GM12874 (cell line): ENCODE results near the gene KCTD15.

Experiments
- TF ChIP-seq, protein P1 (sequence below): IDR thresholded peaks from 2 replicates; pipeline ENCODE4 v1.5.1; 2011; ENCODE audit warnings: low read depth, mild to moderate bottlenecking, control low read depth, low read length, moderate library complexity; ENCODE audit not compliant: insufficient read depth

The KCTD15 gene

DNA sequence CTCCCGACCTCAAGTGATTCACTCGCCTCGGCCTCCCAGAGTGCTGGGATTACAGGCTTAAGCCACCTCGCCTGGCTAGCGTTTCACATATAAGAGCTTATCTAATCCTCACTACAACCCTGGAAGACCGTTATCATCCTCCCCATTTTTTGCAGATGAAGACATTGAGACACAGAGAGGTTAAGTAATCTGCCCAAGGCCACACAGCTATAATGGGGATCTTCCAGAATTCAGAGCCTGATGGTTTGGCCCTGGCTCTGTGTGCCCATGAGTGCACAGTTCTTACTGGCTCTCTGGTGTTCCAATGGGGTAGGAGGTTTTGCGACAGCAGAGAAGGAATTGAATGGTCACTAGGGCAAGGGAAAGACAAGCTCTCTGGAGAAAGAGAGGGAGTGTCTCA lies 16.8 kb upstream of the KCTD15 start:
- TF ChIP-seq, protein P1, sequence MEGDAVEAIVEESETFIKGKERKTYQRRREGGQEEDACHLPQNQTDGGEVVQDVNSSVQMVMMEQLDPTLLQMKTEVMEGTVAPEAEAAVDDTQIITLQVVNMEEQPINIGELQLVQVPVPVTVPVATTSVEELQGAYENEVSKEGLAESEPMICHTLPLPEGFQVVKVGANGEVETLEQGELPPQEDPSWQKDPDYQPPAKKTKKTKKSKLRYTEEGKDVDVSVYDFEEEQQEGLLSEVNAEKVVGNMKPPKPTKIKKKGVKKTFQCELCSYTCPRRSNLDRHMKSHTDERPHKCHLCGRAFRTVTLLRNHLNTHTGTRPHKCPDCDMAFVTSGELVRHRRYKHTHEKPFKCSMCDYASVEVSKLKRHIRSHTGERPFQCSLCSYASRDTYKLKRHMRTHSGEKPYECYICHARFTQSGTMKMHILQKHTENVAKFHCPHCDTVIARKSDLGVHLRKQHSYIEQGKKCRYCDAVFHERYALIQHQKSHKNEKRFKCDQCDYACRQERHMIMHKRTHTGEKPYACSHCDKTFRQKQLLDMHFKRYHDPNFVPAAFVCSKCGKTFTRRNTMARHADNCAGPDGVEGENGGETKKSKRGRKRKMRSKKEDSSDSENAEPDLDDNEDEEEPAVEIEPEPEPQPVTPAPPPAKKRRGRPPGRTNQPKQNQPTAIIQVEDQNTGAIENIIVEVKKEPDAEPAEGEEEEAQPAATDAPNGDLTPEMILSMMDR: no peak

DNA sequence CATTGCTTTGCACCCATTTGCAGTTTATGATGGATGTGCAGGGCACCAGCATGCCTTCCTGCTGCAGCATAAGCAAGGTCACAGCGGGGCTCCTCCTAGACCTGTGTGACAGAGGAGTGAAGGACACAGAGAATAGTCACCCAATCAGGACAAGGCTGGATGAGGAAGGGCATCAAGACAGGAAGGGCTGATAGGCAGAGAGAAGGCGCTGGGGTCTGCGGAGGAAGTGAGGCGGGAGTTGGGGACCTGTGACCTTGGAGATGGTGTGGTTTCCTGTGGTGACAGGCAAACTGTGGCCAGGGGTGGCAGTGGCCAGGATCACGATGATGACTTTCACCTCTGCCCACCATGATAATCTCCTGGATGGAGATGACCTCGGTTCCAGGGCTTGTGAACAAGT lies 16.4 kb upstream of the KCTD15 start:
- TF ChIP-seq, protein P1: no peak

DNA sequence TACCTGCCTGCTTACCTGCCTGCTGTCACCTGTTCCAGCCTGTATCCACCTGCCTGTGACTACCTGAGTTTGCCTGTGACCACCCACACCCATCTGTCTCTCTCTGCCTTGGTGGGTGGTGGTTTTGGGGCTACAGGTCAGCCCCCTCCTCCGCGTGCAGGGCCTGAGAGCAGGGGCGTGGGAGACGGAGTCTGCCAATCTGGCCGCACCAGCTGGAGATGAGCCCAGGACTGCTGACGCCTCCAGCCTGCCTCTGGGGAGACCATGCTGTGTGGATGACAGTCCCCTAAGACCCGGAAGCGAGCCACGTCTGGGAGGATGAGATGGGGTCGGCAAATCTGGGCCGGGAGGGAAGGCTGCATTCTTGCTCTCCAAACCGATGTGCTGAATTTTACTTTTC lies 15.9 kb upstream of the KCTD15 start:
- TF ChIP-seq, protein P1: no peak

DNA sequence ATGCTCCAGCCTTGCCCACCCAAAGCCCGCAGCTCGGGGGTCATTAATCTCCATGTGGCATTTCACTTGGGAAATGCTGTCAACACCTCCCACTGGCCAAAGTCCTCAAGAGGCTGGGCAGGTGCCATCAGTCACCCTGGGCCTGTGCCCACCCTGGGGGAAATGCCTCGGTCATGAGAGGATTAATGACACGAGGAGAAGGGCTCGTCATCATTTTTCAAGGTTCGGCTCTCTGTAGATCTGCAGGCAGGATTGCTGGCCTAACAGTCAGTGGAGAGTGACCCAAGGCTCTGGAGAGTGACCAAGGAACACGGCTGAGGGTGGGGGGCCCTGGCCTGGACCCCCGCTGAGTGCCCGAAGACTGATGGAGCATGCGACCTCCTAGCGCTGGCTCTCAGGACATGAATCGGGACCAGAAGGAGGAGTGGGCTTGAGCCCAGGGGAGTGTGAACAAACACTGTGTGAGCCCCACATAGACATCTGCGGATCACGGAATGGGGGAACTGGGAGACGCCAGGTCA lies 15.2 kb upstream of the KCTD15 start:
- TF ChIP-seq, protein P1: no peak

DNA sequence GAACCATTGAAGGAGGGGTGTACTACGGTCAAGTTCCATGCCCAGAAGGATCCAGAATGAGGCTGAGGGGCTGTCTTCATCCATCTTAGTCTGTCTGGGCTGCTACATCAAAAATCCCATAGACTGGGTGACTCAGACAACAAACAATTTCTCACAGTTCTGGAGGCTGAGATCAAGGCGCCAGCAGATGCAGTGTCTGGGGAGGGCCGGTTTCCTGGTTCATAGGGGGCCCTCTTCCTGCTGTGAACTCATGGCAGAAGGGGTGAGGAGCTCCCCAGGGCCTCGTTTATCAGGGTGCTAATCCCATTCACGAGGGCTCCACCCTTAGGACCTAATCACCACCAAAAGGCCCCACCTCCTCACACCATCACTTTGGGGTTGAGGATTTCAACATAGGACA lies 14.7 kb upstream of the KCTD15 start:
- TF ChIP-seq, protein P1: no peak

DNA sequence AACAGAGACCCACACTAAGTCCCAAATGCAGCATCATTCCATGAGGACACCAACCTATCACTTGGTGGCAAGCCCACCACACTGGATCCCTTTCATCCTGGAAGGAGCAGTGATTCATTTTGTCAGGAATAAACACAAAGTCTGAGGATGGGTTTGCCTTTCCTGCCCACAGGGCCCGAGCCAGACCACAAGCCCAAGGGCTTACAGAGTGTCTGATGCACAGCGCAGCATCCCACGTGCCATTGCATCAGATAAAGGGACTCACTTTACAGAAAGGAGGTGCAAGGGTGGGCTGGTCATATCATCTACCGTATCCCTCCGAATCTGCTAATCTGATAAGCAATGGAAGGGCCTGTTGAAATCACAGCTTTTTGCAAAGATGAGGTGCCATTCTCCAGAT lies 12.2 kb upstream of the KCTD15 start:
- TF ChIP-seq, protein P1: no peak

DNA sequence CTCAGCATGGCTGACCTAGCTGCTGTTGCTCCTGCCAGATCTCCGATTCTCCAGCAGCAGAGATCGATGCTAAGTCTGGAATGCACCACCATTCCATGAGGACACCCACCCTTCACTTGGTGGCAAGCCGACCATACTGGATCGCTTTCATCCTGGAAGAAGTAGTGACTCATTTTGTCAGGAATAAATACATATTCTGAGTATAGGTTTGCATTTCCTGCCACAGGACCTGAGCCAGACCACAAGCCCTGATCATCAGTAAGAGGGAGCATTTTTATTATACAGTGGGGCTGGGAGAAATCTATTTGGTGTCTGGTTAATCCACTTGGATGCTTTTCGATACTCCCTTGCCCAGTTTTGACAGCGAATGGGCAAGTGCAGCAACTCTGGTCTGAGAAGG lies 10.9 kb upstream of the KCTD15 start:
- TF ChIP-seq, protein P1: no peak

DNA sequence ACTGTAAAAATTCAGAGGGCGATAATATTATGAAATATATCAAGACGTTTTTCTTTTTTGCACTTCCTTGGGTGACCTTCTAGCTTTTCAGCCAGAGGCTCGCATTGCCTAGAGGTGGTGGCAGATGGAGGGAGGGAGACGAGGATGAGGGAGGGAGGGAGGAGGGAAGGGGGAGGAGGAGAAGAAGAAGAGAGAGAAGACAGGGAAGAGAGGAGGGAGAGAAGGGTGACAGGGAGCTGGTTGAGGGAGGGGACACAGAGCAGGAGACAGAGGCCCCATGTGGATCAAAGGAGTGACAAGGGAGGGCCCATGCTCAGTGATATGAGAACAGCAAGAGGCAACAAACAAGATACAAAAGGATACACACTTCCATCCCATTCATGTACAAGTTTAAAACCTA lies 8.0 kb upstream of the KCTD15 start:
- TF ChIP-seq, protein P1: no peak
